A549 (cell line): ENCODE results near the gene RENBP. TPM values are rescaled to one million over a fixed set of nuclear protein-coding genes. Genes with fewer than 3 reads are reported as not detected.

Experiments
- ATAC-seq, 2 experiments: fragments of 200-7000 bp in 1 of 2; fragments of >200 bp in 1 of 2; cut with Nextera tagmentation in 1 of 2; cut with Tn5 transposase in 1 of 2; 3 replicates each; pipeline versions ENCODE4 v1.8.0 to v1.9.1; 2018 to 2020; ENCODE audit warnings: mild to moderate bottlenecking in 1 of 2, moderate library complexity in 1 of 2
- CTCF ChIA-PET: fragments of 300-600 bp; sonication (Branson Sonifier 250); formaldehyde crosslinking; extraction: SDS; loops from one replicate; lab custom pipeline; 2021; ENCODE audit warnings: antibody characterized with exemption, inconsistent platforms; lab: Yijun Ruan, JAX
- POLR2A ChIA-PET: fragments of 350-600 bp; formaldehyde crosslinking; extraction: SDS; loops from one replicate; lab custom pipeline; 2021; ENCODE audit warnings: antibody characterized with exemption, inconsistent platforms; lab: Yijun Ruan, JAX
- DNase-seq, 2 experiments: peaks; one replicate each; pipeline versions ENCODE4 v3.0.0 to v3.0.0-alpha.2; 2011 to 2016; ENCODE audit warnings: low read depth in 1 of 2, low spot score in 1 of 2
- FAIRE-seq: peaks from 2 replicates; lab custom pipeline; 2011; peaks lifted over from hg19 to GRCh38; lab: Jason Lieb, UNC
- H3K27ac ChIP-seq, 2 experiments: fragments of >200 bp; sonication (Bioruptor Twin); formaldehyde crosslinking; 3 replicates each; pipeline ENCODE4 v1.5.1; 2016 to 2017
- H3K4me1 ChIP-seq: fragments of >200 bp; sonication (Bioruptor Twin); formaldehyde crosslinking; 3 replicates; pipeline ENCODE4 v1.6.1; 2016
- H3K4me2 ChIP-seq: fragments of >200 bp; sonication (Bioruptor Twin); formaldehyde crosslinking; 3 replicates; pipeline ENCODE4 v1.6.1; 2016
- H3K4me3 ChIP-seq: fragments of >200 bp; sonication (Bioruptor Twin); formaldehyde crosslinking; 3 replicates; pipeline ENCODE4 v1.5.1; 2016
- H3K9me3 ChIP-seq: fragments of >200 bp; sonication (Bioruptor Twin); formaldehyde crosslinking; 3 replicates; pipeline ENCODE4 v1.6.1; 2016
- ATOH8 ChIP-seq: fragments of 250-450 bp; sonication (Bioruptor Pico); IDR thresholded peaks from 2 replicates; pipeline ENCODE4 v1.5.0; 2020; ENCODE audit warnings: low read depth, mild to moderate bottlenecking, moderate library complexity
- E2F6 ChIP-seq: IDR thresholded peaks from 2 replicates; pipeline ENCODE4 v1.6.1; 2012; ENCODE audit warnings: low read depth, borderline replicate concordance
- FOXS1 ChIP-seq: fragments of 250-450 bp; sonication (Bioruptor Pico); IDR thresholded peaks from 2 replicates; pipeline ENCODE4 v1.5.0; 2020; ENCODE audit warnings: mild to moderate bottlenecking, moderate library complexity
- GATA3 ChIP-seq: IDR thresholded peaks from 2 replicates; pipeline ENCODE4 v1.6.1; 2012; ENCODE audit warnings: borderline replicate concordance
- HDAC2 ChIP-seq: fragments of 200-600 bp; sonication (generic); IDR thresholded peaks from 2 replicates; pipeline ENCODE4 v1.6.1; 2016
- HEYL ChIP-seq: fragments of 250-450 bp; sonication (Bioruptor Pico); IDR thresholded peaks from 2 replicates; pipeline ENCODE4 v1.8.0; 2021; ENCODE audit warnings: mild to moderate bottlenecking, moderate library complexity
- HOXA7 ChIP-seq: fragments of 250-450 bp; sonication (Bioruptor Pico); IDR thresholded peaks from 2 replicates; pipeline ENCODE4 v1.5.0; 2020; ENCODE audit warnings: mild to moderate bottlenecking, moderate library complexity
- KDM1A ChIP-seq: fragments of 200-600 bp; sonication (generic); IDR thresholded peaks from 2 replicates; pipeline ENCODE4 v1.6.1; 2016; ENCODE audit warnings: low read depth, mild to moderate bottlenecking
- MYC ChIP-seq: IDR thresholded peaks from 2 replicates; pipeline ENCODE4 v1.6.1; 2012; ENCODE audit warnings: mild to moderate bottlenecking, inconsistent platforms, low read length, improper control_type of control experiment, borderline replicate concordance
- NFE2L2 ChIP-seq: fragments of 150-350 bp; conservative IDR thresholded peaks from 2 replicates; pipeline ENCODE4 v1.6.1; 2014; ENCODE audit warnings: low read length
- NPAS2 ChIP-seq: fragments of 250-450 bp; sonication (Bioruptor Pico); IDR thresholded peaks from 2 replicates; pipeline ENCODE4 v1.8.0; 2022; ENCODE audit warnings: mild to moderate bottlenecking, moderate library complexity, borderline replicate concordance
- NR3C1 ChIP-seq: fragments of >200 bp; sonication (Bioruptor Twin); formaldehyde crosslinking; IDR thresholded peaks from 3 replicates; pipeline ENCODE4 v1.6.1; 2017
- RAD21 ChIP-seq, 2 experiments: fragments of >200 bp in 1 of 2; sonication (Bioruptor Twin) in 1 of 2; formaldehyde crosslinking in 1 of 2; IDR thresholded peaks in 1 of 2; conservative IDR thresholded peaks in 1 of 2; 2 replicates in 1 of 2; 3 replicates in 1 of 2; pipeline ENCODE4 v1.6.1; 2012 to 2018; ENCODE audit warnings: inconsistent platforms in 1 of 2
- RARB ChIP-seq: fragments of 250-450 bp; sonication (Bioruptor Pico); IDR thresholded peaks from 2 replicates; pipeline ENCODE4 v1.8.0; 2021; ENCODE audit warnings: mild to moderate bottlenecking, moderate library complexity
- RFX5 ChIP-seq: fragments of 450-650 bp; IDR thresholded peaks from 2 replicates; pipeline ENCODE4 v1.7.1; 2014; ENCODE audit warnings: antibody characterized with exemption, mild to moderate bottlenecking, moderate library complexity
- RNF2 ChIP-seq: fragments of 200-600 bp; sonication (generic); IDR thresholded peaks from 2 replicates; pipeline ENCODE4 v1.6.1; 2016; ENCODE audit warnings: low read depth, mild to moderate bottlenecking, antibody characterized with exemption, moderate library complexity, borderline replicate concordance
- SMC3 ChIP-seq: fragments of >200 bp; sonication (Bioruptor Twin); formaldehyde crosslinking; IDR thresholded peaks from 3 replicates; pipeline ENCODE4 v1.6.1; 2018; ENCODE audit warnings: inconsistent platforms
- SREBF2 ChIP-seq: fragments of 450-650 bp; IDR thresholded peaks from 2 replicates; pipeline ENCODE4 v1.6.1; 2014; ENCODE audit warnings: mild to moderate bottlenecking, moderate library complexity
- TFCP2L1 ChIP-seq: fragments of 250-450 bp; sonication (Bioruptor Pico); IDR thresholded peaks from 2 replicates; pipeline ENCODE4 v1.5.0; 2021; ENCODE audit warnings: mild to moderate bottlenecking
- ZC3H11A ChIP-seq: fragments of 450-650 bp; IDR thresholded peaks from 2 replicates; pipeline ENCODE4 v1.6.1; 2014; ENCODE audit warnings: antibody characterized with exemption, mild to moderate bottlenecking
- WGBS: methylation state at CpG from one replicate; pipeline ENCODE4 v1.1.6; 2017; ENCODE audit errors: missing lambda C conversion rate; 5-methylcytosine and 5-hydroxymethylcytosine counted together
- polyA plus RNA-seq, 4 experiments: library from polyadenylated mRNA; depleted of rRNA in 3 of 4; stranded (reverse); fragments of >200 nt; fragmentation: RNase III in 1 of 4; extraction: RNeasy Plus Mini Kit Qiagen cat#74134 plus additional on column Dnase treatment in 1 of 4; gene quantifications; 2 replicates in 3 of 4; 3 replicates in 1 of 4; pipeline ENCODE4 v1.2.3, GENCODE V29; 2011 to 2017
- TF ChIP-seq, protein P1 (sequence below): fragments of >200 bp; sonication (Bioruptor Twin); formaldehyde crosslinking; IDR thresholded peaks from 3 replicates; pipeline ENCODE4 v1.5.1; 2016
- TF ChIP-seq, protein P2 (sequence below): fragments of 150-350 bp; IDR thresholded peaks from 2 replicates; pipeline ENCODE4 v1.6.1; 2014; ENCODE audit warnings: low read depth, mild to moderate bottlenecking, low read length

Gene RENBP
- polyA plus RNA-seq, 2 of the 4 experiments (the other 2 are of a cell fraction), result not detected

DNA sequence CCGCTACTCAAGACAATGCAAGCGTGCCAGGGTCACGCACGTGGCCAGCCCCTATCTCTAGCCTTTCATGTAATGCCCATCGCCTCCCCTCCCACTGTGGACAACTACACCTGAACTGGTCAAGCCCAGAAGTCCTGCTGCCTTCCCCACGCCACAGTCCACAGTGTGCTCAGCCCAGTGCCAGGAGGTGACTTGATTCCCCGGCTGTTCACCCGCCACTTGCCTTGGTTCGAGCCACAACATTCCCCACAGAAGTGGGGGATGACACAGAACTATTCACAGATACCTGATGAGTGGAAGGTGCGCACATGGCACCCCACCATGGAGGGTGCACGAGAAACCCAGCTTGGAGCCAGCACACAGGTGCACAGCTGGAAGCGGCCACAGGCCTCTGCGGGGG, 25.2 kb downstream of the RENBP start:
- H3K27ac ChIP-seq, result no peak overlapping the region
- POLR2A ChIA-PET, result interaction anchor here (1.4 kb wide), 1 partner anchor 9 kb away, joined by 4 read pairs; no protein-coding TSS in a partner anchor
- no peaks in the 10 kb centered on the region for H3K9me3 ChIP-seq
- no peaks in the 10 kb centered on the region for H3K4me1 ChIP-seq
- FAIRE-seq (no peak), ATAC-seq (no peak), DNase-seq (no peak)
- 62% methylated on average over 9 of the region's 13 CpGs for WGBS
- CTCF ChIA-PET, result interaction anchor here (1.1 to 25.1 kb wide), 2 partner anchors 26 to 100 kb away, joined by 3 to 363 read pairs; partner anchors contain the start of gene RENBP
- H3K4me2 ChIP-seq, result no peak overlapping the region
- no peak overlapping the region for H3K4me3 ChIP-seq
- no peak for TF ChIP-seq HDAC2
- no peak for TF ChIP-seq KDM1A
- TF ChIP-seq NR3C1, result no peak
- no peak for TF ChIP-seq MYC
- no peak for TF ChIP-seq GATA3
- no peak for TF ChIP-seq FOXS1 (CRISPR knock-in tag)
- TF ChIP-seq E2F6, result no peak
- TF ChIP-seq SMC3, result no peak
- TF ChIP-seq ZC3H11A, result no peak
- no peak for TF ChIP-seq NPAS2 (CRISPR knock-in tag)
- no peak for TF ChIP-seq RFX5
- no peak for TF ChIP-seq HEYL
- TF ChIP-seq RNF2, result no peak
- TF ChIP-seq, protein P1, sequence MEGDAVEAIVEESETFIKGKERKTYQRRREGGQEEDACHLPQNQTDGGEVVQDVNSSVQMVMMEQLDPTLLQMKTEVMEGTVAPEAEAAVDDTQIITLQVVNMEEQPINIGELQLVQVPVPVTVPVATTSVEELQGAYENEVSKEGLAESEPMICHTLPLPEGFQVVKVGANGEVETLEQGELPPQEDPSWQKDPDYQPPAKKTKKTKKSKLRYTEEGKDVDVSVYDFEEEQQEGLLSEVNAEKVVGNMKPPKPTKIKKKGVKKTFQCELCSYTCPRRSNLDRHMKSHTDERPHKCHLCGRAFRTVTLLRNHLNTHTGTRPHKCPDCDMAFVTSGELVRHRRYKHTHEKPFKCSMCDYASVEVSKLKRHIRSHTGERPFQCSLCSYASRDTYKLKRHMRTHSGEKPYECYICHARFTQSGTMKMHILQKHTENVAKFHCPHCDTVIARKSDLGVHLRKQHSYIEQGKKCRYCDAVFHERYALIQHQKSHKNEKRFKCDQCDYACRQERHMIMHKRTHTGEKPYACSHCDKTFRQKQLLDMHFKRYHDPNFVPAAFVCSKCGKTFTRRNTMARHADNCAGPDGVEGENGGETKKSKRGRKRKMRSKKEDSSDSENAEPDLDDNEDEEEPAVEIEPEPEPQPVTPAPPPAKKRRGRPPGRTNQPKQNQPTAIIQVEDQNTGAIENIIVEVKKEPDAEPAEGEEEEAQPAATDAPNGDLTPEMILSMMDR, result no peak
- TF ChIP-seq RARB (CRISPR knock-in tag), result no peak
- TF ChIP-seq HOXA7 (CRISPR knock-in tag), result no peak
- TF ChIP-seq, all 56 proteins: peak for 0

- FAIRE-seq (no peak), DNase-seq (no peak), ATAC-seq (no peak)
- Histone ChIP-seq H3K9me3 (no peaks in the 10 kb centered on the region), H3K4me2 (no peak overlapping the region), H3K4me3 (no peak overlapping the region), H3K27ac (no peak overlapping the region), H3K4me1 (no peaks in the 10 kb centered on the region)
- 63% methylated on average over 6 of the region's 6 CpGs for WGBS
- CTCF ChIA-PET, result interaction anchor here (0.6 to 25.1 kb wide), 4 partner anchors 9 to 159 kb away, joined by 3 to 363 read pairs (median 3); partner anchors contain the start of gene RENBP
- POLR2A ChIA-PET, result interaction anchor here (0.8 to 1.4 kb wide), 2 partner anchors 11 kb away, joined by 3 to 4 read pairs; no protein-coding TSS in a partner anchor
- TF ChIP-seq SREBF2, result no peak
- TF ChIP-seq, protein P2, sequence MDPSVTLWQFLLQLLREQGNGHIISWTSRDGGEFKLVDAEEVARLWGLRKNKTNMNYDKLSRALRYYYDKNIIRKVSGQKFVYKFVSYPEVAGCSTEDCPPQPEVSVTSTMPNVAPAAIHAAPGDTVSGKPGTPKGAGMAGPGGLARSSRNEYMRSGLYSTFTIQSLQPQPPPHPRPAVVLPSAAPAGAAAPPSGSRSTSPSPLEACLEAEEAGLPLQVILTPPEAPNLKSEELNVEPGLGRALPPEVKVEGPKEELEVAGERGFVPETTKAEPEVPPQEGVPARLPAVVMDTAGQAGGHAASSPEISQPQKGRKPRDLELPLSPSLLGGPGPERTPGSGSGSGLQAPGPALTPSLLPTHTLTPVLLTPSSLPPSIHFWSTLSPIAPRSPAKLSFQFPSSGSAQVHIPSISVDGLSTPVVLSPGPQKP, result no peak
- TF ChIP-seq TFCP2L1 (CRISPR knock-in tag), result no peak
- TF ChIP-seq RAD21 (conservative IDR thresholded peaks at IDR 0.05 in 1 of 2, IDR thresholded peaks at IDR 0.05 in 1 of 2), result no peak
- no peak for TF ChIP-seq RFX5
- no peak for TF ChIP-seq E2F6
- TF ChIP-seq ATOH8 (CRISPR knock-in tag), result no peak
- TF ChIP-seq NFE2L2, result no peak
These were observed 26.6 kb downstream of the RENBP start for GRCh38 chrX:153917869-153918268.
